ENCODE data around the gene ERICH6B.
"Not testable (repeated sequence)": the region's sequence is repeated elsewhere in the genome, so short reads cannot be mapped to it uniquely, and the experiment has no call there.

The ERICH6B gene

DNA sequence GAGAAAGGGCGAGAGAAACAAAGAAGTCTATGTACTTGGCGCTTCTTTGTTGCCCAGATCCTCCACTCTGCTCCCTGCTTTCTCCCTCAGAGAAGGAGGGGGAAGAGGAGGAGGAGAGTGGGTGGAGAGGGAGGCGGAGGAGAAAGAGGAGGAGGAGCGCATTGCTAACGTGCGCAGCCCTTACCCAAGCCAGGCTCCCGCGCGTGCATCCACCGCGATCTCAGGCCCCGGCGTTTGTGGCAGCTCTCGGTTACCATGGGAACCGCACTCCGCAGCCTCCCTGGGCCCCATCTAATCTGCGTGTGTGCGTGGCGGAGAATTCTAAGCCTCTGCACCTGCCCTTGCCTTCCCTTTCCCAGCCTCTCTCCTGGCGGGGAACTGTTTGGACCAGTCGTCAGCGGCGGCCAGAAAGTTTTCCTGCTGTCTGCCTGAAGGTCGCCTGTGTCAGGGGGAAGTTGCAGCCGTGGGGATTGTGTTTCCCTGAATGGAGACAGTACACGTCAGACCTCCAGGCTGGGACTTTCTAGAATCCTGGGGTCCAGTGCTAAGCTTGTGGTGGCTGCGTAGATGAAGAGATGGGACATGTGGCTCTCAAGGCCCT, at the start of gene ERICH6B:
Gene ERICH6B, minus strand, starts transcription at position 239 of the 601 bp plus-strand sequence. CDS start 18,734 bp downstream, outside the sequence.
- no peak for DNase-seq

DNA sequence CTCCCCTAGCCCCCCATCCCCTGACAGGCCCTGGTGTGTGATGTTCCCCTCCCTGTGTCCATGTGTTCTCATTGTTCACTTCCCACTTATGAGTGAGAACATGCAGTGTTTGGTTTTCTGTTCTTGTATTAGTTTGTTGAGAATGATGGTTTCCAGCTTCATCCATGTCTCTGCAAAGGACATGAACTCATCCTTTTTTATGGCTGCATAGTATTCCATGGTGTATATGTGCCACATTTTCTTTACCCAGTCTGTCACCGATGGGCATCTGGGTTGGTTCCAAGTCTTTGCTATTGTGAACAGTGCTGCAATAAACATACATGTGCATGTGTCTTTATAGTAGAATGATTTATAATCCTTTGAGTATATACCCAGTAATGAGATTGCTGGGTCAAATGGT, 47.4 kb upstream of the ERICH6B start:
- DNase-seq: not testable (repeated sequence)

DNA sequence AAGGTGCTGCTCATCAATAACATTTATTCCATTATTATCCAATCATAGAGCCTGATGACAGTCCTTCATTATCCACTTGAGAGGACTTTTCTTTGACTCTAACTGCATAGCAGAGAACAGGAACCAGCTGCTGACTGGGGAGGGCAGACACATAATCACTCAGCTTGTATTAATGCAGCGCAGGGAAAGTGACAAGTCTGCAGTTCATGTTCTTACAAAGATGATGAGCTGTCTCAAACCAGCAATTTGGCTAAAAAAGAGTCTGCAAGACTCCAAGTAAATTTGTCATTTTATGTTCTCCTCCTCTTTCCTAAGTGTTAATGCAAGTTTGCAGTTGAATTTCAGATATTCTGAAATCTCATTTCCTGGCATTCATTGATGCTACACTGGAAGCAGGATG, 46.6 kb upstream of the ERICH6B start:
- no peak for DNase-seq

DNA sequence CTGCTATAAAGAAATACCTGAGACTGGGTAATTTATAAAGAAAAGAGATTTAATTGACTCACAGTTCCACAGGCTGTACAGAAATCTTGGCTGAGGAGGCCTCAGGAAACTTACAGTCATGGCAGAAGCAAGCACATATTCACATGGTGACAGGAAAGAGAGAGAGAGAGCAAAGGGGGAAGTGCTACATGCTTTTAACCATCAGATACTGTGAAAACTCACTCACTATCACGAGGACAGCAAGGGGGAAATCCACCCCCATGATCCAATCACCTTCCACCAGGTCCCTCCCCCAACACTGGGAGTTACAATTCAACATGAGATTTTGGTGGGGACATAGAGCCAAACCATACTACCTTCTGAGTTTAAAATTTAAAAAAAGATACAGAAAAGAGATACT, 44.9 kb upstream of the ERICH6B start:
- not testable (repeated sequence) for DNase-seq

DNA sequence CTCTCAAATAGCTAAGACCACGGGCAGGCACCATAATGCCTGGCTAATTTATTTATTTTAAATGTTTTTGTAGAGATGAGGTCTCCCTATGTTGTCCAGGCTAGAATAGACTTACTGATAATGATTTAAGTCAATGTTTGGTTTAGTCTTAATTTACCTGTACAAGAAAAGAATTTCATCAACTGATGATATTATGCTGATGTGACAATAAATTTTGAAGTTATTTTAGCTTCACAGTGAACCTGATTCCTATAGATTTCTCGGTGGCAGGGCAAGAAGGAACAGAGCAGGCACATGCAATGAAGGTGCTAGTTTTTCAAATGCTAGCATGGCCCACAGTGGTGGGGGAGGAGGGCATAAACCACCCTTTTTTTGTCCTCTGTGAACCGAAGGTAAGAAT, 44.0 kb upstream of the ERICH6B start:
- DNase-seq: no peak

DNA sequence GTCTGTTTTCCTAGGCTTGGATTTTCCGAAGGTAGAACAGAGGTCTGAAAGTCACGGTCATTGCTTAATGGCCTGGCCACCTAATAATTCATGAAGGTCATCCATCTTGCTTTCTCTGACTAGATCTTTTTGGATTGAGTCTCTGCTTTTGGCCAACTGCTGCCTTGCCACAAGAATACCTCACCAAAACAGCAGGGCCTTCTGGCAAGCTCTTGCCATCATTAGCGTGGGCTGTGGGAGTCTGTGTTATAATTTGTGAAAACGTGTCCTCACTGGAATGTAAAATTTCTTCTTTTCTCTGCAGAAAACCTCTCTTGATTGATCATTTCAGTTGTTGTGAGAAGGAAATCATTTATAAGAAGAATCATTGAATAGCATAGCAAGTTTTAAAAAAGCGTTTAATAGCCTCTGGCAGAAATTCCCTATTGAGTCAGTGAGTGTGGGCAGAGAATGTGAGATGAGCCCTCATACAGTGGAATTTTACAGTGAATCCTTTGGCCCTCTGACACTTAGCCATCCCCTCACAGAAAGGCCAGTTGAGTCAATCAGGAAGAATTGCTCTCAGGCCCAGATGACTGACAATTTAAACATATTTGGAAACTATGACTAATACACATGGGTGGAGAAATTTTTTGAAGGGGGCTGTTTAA, 43.2 kb upstream of the ERICH6B start:
- DNase-seq: no peak

DNA sequence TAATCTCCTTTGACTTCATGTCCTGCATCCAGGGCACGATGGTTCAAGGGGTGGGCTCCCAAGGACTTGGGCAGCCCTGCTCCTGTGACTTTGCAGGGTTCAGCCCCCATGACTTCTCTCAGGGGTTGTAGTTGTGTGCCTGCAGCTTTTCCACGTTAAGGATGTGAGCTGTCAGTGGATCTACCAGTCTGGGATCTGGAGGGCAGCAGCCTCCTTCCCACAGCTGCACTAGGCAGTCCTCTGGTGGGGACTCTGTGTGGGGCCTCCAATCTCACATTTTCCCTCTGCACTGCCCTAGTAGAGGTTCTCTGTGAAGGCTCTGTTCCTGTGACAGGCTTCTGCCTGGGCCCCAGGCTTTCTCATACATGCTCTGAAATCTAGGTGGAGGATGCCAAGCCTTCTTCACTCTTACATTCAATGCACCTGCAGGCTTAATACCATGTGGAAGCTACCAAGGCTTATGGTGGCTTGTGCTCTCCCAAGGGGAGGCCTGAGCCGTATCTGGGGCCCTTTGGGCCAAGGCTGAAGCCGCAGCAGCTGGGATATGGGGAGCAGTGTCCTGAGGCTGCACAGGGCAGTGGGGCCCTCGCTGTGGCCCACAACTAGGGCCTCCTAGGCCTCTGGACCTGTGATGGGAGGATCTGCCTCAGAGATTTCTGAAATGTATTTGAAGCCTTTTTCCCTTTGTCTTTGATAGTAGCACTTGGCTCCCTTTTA, 39.3 kb upstream of the ERICH6B start:
- DNase-seq: no peak

DNA sequence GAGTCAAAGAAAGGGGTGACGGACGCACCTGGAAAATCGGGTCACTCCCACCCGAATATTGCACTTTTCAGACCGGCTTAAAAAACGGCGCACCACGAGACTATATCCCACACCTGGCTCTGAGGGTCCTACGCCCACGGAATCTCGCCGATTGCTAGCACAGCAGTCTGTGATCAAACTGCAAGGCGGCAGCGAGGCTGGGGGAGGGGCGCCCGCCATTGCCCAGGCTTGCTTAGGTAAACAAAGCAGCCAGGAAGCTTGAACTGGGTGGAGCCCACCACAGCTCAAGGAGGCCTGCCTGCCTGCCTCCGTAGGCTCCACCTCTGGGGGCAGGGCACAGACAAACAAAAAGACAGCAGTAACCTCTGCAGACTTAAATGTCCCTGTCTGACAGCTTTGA, 29.7 kb upstream of the ERICH6B start:
- not testable (repeated sequence) for DNase-seq

DNA sequence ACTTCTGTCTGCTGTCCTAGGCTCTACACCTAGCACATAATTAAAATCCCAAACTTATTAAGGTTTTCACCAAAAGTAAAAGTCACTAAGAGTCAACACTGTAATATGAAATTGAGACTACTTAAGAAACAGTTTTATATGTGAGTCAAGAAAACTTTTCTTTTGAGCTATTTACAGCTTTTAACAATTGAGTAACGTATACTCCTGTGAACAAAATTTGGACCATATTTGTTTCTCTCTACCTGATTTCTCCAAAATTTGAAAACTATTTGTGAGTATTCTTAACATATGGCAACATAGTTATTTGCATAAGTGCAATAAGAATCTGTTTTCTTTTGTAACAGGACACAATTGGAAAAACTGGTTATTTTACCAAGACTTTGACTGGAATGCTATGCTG, 26.6 kb upstream of the ERICH6B start:
- not testable (repeated sequence) for DNase-seq

DNA sequence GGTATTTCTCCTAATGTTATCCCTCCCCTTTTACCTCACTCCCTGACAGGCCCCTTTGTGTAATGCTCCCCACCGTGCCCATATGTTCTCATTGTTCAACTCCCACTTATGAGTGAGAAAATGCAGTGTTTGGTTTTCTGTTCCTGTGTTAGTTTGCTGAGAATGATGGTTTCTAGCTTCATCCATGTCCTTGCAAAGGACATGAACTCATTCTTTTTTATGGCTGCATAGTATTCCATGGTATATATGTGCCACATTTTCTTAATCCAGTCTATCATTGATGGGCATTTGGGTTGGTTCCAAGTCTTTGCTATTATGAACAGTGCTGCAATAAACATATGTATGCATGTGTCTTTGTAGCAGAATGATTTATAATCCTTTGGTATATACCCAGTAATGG, 19.8 kb upstream of the ERICH6B start:
- not testable (repeated sequence) for DNase-seq

DNA sequence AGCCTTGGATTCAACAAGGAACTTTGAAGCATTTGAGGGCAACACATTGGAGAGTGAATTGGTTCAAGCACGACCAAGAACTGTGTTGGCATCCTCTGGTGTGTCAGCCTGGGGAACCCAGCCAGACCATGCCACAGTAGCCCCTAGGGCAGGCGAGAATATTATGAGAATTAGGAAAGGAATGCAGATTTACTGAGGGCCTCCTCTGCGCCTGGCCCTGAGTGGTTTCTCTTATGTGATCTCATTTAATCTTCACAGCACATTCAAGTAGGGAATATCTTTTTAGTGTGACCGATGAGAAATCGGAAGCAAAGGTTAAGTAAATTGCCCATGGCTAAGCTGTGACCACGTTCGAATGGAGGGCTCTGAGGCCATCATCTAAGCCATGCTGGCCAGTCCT, 15.3 kb upstream of the ERICH6B start:
- no peak for DNase-seq

DNA sequence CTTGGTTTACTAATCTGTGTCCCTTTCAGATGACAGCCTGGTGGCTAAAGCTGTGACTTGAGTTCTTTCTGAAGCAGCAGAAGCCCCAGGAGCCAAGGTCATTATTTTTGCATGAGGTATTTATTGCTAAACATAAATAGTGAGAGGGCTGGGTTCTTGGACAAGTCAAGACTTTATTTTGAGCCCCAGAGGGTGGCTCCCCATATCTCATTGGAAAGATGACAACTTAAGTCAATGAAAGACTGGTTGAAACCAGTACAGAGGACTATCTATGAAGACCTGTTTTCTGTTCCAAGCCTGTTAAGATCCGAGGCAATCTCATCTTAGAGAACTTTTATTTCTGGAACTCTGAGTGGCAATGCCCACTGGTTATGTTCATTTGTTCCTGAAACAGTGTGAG, 14.4 kb upstream of the ERICH6B start:
- no peak for DNase-seq

DNA sequence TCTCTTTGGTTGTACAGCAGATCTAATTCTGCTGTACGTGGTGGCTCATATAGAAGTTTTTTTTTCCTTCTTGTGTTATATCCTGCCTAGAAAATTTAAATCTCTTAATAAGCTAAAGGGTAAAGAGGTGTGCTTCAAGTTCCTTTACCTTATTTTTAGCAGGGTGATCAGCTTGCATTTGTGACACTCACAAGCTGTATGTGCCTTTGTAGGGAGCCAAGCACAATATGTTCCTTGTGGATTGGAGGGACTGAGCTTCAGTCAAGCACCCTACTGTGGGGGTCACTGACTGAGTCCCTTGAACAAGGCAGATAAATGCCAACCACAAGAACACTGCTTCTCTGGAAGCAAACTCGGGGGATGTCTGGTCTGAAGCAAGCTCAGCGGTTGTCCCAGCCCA, 12.6 kb upstream of the ERICH6B start:
- no peak for DNase-seq

DNA sequence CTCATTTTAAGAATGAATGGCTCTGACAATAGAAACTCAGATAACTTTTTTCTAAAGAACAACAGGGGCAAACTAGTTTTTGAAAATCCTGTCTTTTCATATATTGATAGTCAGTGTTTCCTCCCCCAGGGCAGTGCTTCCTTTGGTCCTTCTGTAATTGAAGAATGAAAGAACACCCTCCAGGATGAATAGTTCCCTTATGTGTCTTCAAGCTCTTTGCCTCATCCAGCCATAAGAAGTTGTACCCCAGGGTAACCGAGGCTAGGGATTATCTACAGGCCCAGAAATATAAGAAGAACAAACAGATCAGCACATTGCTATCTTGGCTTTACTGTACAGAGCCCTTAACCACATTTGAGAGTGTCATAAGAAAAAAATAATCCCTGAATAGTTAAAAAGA, 12.1 kb upstream of the ERICH6B start:
- DNase-seq: no peak

DNA sequence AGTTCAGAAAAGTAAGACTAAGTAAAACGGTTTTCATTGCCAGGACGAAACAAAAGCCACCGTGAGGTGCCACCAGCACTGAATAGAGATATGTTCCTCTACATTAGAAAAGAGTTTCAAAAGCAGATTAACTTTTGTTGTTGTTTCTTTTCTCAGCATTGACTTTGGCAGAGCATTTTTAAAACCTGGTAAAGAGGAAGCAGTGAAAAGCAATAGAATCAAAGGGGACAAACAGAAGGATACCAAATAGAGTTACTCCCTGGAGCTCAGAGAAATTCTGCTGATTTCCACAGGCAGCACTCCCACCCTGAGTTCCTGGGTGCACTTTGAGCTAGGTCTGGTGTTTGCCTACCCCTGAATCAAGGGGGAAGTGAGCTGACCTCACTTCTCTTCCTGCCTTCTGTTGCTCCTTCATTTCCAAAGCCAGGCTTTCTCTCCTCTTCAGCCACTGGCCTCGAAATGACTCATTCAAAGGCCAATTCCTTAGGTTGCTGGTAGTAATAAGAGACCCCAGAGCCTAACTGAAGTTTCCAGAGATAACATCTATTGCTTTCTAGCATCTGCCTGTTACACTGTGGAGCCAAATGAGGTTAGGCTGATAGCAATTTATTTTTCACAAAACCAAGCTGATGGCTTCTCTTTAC, 11.3 kb upstream of the ERICH6B start:
- DNase-seq: no peak

DNA sequence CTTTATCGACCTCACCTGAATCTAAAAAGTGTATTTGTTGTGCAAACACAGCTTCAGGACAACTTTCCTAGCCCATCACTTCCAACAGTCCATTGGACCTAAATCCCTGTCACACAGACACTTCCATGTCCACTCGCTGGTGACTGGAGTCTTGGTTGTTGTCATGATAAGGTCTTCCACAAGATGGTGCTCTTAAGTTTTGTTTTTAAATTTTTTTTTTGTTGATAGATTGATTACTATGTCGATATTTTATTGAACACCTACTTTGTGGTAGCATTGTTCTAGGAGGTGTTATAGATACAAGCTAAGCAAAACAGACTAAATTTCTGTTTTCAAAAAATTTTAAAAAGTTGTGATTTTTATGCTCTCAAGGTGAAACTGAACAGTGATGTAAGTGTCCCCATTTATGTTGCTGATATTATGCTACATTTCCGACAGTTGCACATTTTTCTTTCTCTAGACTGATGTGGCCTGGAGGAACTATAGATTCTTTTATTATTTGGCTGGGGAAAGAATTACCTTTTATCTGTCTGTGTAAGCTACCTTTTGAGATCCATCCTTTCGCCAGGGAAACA, 8.1 kb upstream of the ERICH6B start:
- DNase-seq: no peak

DNA sequence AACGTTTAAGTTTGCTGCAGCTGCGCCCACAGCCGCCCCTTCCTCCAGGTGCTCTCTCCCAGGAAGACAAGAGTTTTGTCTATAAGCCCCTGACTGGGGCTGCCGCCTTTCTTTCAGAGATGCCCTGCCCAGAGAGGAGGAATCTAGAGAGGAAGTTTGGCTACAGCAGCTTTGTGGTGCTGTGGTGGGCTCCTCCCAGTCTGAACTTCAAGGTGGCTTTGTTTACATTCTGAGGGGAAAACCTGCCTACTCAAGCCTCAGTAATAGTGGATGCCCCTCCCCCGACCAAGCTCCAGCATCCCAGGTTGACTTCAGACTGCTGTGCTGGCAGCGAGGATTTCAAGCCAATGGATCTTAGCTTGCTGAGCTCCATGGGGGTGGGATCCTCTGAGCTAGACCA, 6.4 kb upstream of the ERICH6B start:
- no peak for DNase-seq

DNA sequence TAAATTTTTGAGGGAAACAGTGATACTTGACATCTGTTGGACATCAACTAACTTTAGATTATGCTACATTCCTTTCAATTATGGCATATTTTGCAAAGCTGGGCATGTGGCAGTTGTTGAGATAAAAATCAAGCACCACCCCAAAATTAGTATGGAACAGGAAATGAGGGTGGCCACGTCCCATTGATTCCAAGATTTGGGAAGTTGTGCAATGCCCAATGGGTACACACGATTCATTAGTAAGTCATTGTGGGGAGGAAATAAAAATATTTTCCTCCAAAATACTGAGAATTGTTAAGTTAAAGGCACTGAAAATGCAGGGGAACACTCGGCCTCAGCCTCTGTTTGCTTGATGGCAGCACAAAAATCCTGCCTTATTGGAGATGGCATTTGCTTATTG, 7.6 kb downstream of the ERICH6B start:
- DNase-seq: no peak

DNA sequence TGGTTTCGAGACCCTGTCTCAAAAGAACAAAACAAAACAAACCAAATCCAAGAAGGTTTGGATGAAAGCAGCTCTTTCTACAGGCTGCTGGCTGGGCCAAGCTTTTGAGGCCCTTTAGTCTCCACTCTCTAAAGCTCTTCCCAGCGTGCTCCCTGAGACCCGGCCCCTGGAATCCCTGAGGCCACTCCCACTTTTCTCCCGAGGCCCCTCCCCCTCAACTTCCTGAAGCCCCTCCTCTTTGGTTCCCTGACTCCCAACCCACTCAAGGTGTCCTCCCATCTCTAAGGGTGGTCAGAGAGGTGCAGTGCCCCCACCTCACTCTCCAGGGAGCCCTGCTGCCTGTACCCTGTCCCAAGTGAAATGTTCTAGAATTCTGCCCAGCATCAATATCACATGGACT, 10.6 kb downstream of the ERICH6B start:
- no peak for DNase-seq

DNA sequence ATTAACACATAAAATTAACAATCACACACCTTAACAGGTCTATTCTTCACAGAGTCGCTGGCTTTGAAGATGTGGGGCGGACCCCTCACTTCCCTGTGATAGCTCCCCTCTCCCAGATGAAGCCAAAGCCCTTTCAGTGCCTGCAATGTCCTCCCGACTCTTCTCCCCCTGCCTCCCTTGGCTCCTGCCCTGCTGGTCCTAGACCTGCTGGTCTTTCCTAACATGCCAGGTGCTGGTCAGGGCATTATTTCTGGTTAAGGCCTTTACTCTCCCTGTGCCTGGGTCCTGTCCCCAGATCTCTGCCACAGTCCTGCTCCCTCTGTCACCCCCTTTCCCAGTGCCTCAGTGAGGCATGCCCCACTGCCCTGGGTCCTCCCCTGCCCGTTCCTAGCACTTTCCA, 12.2 kb downstream of the ERICH6B start:
- DNase-seq: no peak

DNA sequence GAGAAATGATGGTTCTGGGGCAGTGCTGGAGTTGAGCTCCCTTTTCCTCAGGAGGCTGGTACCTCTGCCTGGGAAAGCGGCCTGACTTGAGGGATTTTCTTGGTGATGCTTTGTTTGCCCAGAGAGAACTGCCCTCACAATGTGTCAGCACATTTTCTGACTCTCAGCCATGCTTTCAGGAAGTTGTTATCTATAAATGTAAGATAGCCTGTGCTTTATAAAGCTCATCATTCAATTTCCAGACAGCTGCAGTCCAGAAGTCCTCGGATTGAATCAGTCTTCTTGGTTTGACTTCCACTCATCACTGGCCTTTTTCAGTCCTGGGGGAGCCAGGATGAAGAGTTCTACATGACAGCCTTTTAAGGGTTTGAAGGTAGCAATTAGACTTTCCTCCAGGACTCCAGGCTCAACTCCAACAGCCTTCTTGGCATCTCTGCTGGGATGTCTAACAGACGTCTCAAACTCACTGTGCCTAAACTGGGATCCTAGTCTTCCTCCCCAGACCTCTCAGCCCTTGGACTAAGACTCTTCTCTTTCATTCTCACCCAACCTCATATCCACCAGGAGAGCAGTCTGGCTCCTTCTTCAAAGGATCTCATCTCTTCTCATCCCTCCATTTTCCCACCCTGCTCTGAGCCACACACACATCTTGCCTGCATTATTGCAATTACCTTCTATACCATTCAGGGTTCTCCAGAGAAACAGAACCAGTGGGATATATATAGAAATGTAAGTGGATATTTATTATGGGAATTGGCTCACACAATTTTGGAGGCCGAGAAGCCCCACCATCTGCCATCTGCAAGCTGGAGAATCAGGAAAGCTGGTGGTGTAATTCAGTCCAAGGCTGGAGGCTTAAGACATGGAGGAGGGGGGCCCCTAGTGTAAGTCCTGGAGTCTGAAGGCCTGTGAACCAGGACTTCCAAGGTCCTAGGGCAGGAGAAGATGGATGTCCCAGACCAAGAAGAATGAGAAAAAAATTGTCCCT, 13.1 kb downstream of the ERICH6B start:
- DNase-seq: no peak

DNA sequence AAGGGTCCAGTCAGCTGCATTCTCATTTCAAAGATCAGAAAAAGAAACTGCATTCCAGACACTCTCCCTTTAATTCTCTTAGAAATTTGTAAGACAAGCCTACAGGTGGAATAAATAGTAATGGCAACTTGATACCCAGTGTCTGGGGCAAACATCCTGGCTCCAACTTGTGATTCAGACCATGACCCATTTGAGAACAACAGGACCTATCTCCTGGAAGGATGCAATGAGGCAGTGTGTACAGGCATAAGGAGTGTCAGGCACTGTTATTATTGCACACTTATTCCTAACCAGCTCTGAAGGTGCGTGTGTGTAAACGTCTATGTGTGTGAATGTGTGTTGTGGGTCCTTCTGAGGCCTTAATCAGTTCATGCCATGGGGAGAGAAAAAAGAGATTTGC, 13.9 kb downstream of the ERICH6B start:
- DNase-seq: no peak
